ENCODE data around the gene SNCAIP. TPM values are rescaled to one million over a fixed set of nuclear protein-coding genes. Genes with fewer than 3 reads are reported as not detected.

The SNCAIP gene
- total and polyA plus RNA-seq, 7 experiments from 2014 or later: 0.17 TPM; not detected in 6

- ChIA-PET POLR2A (no interaction called here), CTCF (interaction anchor here (0.6 kb wide), 1 partner anchor 16 kb away, joined by 6 read pairs; no protein-coding TSS in a partner anchor)
Observed at GRCh38 chr5:122498163-122498562, 186.1 kb downstream of the SNCAIP start.

GRCh38 chr5:122499585-122499984 is 187.5 kb downstream of the SNCAIP start:
- Mint-ChIP-seq H3K27ac (no peak overlapping the region), H3K4me3 (no peak overlapping the region), H3K9me3 (peaks cover 0 to 1% (median 0%) of the 10 kb centered on the region in 11 donors), H3K36me3 (no peaks in the 10 kb centered on the region), H3K4me1 (no peaks in the 10 kb centered on the region), H3K27me3 (peaks cover 0 to 20% (median 7%) of the 10 kb centered on the region in 5 donors)
- ATAC-seq (no peak), DNase-seq (no peak)
- no peak overlapping the region for H3K27ac ChIP-seq (ENCODE audit: low read depth, low read length)
- no peaks in the 10 kb centered on the region for H3K4me1 ChIP-seq (ENCODE audit: control insufficient read depth in 2 of 2, insufficient read depth in 2 of 2, low read length in 2 of 2)
- intact Hi-C loops (cut with micrococcal nuclease): no loop called here
- CTCF ChIA-PET: no interaction called here
- H3K4me3 ChIP-seq (ENCODE audit: low read length): no peak overlapping the region
- no peaks in the 10 kb centered on the region for H3K36me3 ChIP-seq (ENCODE audit: control insufficient read depth in 2 of 3, insufficient read depth in 3 of 3, low read length in 3 of 3)
- POLR2A ChIA-PET: no interaction called here
- no peaks in the 10 kb centered on the region for H3K27me3 ChIP-seq (ENCODE audit: control insufficient read depth in 2 of 2, insufficient read depth in 2 of 2, low read length in 2 of 2)
- no peaks in the 10 kb centered on the region for H3K9me3 ChIP-seq (ENCODE audit: control insufficient read depth in 2 of 3, low read length in 3 of 3)

More at GRCh38 chr5:122498163-122498562, 186.1 kb downstream of the SNCAIP start:
- H3K36me3 ChIP-seq (ENCODE audit: control insufficient read depth in 2 of 3, insufficient read depth in 3 of 3, low read length in 3 of 3): no peaks in the 10 kb centered on the region
- Mint-ChIP-seq H3K27ac (no peak overlapping the region), H3K36me3 (no peaks in the 10 kb centered on the region), H3K4me3 (no peak overlapping the region), H3K27me3 (peaks cover 0 to 24% (median 7%) of the 10 kb centered on the region in 5 donors), H3K9me3 (peaks cover 0 to 2% (median 0%) of the 10 kb centered on the region in 11 donors), H3K4me1 (no peaks in the 10 kb centered on the region)
- DNase-seq (no peak), ATAC-seq (no peak)
- no peaks in the 10 kb centered on the region for H3K4me1 ChIP-seq (ENCODE audit: control insufficient read depth in 2 of 2, insufficient read depth in 2 of 2, low read length in 2 of 2)
- no peaks in the 10 kb centered on the region for H3K9me3 ChIP-seq (ENCODE audit: control insufficient read depth in 2 of 3, low read length in 3 of 3)
- no peaks in the 10 kb centered on the region for H3K27me3 ChIP-seq (ENCODE audit: control insufficient read depth in 2 of 2, insufficient read depth in 2 of 2, low read length in 2 of 2)
- intact Hi-C loops (cut with micrococcal nuclease): no loop called here
- H3K4me3 ChIP-seq (ENCODE audit: low read length): no peak overlapping the region
- H3K27ac ChIP-seq (ENCODE audit: low read depth, low read length): no peak overlapping the region

GRCh38 chr5:122500245-122501088 is 188.4 kb downstream of the SNCAIP start:
- Histone ChIP-seq H3K9me3 (ENCODE audit: control insufficient read depth in 2 of 3, low read length in 3 of 3) (no peaks in the 10 kb centered on the region), H3K4me3 (ENCODE audit: low read length) (no peak overlapping the region), H3K4me1 (ENCODE audit: control insufficient read depth in 2 of 2, insufficient read depth in 2 of 2, low read length in 2 of 2) (no peaks in the 10 kb centered on the region), H3K36me3 (ENCODE audit: control insufficient read depth in 2 of 3, insufficient read depth in 3 of 3, low read length in 3 of 3) (no peaks in the 10 kb centered on the region), H3K27ac (ENCODE audit: low read depth, low read length) (no peak overlapping the region), H3K27me3 (ENCODE audit: control insufficient read depth in 2 of 2, insufficient read depth in 2 of 2, low read length in 2 of 2) (no peaks in the 10 kb centered on the region)
- H3K27ac Mint-ChIP-seq: no peak overlapping the region
- DNase-seq: no peak
- no peak for ATAC-seq
- no peaks in the 10 kb centered on the region for H3K36me3 Mint-ChIP-seq
- CTCF ChIA-PET: no interaction called here
- POLR2A ChIA-PET: no interaction called here
- H3K9me3 Mint-ChIP-seq: peaks cover 0 to 1% (median 0%) of the 10 kb centered on the region in 11 donors
- H3K4me1 Mint-ChIP-seq: no peaks in the 10 kb centered on the region
- peaks cover 0 to 20% (median 7%) of the 10 kb centered on the region in 5 donors for H3K27me3 Mint-ChIP-seq
- intact Hi-C loops (cut with micrococcal nuclease): loop anchor here in 1 of 2 donors (2.0 to 5.0 kb wide), 2 partner anchors 502 to 872 kb away; no protein-coding TSS in a partner anchor
- no peak overlapping the region for H3K4me3 Mint-ChIP-seq

DNA sequence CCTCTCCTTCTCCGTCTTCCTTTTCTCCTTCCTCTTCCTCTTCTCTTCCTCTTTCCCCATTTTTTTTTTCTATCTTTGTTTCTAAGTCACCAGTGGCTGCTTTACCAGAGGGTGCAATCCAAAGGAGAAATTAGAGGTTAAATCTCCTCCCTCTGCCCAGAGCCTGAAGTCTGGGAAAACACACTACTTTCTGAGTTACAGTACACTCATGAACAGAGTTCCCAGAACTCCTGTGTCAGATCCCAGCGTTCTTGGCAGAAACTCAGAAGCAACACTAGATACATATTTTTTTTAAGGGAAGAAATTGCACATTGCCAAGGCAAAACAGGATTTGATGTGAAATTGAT is 189.0 kb downstream of the SNCAIP start:
- ChIA-PET CTCF (no interaction called here), POLR2A (no interaction called here)
- Mint-ChIP-seq H3K4me1 (no peaks in the 10 kb centered on the region), H3K27ac (no peak overlapping the region), H3K9me3 (peaks cover 0 to 1% (median 0%) of the 10 kb centered on the region in 11 donors), H3K4me3 (no peak overlapping the region), H3K27me3 (peaks cover 0 to 20% (median 9%) of the 10 kb centered on the region in 5 donors), H3K36me3 (no peaks in the 10 kb centered on the region)
- intact Hi-C loops (cut with micrococcal nuclease): loop anchor here in 1 of 2 donors (2.0 to 5.0 kb wide), 2 partner anchors 501 to 872 kb away; no protein-coding TSS in a partner anchor
- DNase-seq (no peak), ATAC-seq (no peak)
- Histone ChIP-seq H3K27me3 (ENCODE audit: control insufficient read depth in 2 of 2, insufficient read depth in 2 of 2, low read length in 2 of 2) (no peaks in the 10 kb centered on the region), H3K27ac (ENCODE audit: low read depth, low read length) (no peak overlapping the region), H3K9me3 (ENCODE audit: control insufficient read depth in 2 of 3, low read length in 3 of 3) (no peaks in the 10 kb centered on the region), H3K4me1 (ENCODE audit: control insufficient read depth in 2 of 2, insufficient read depth in 2 of 2, low read length in 2 of 2) (no peaks in the 10 kb centered on the region), H3K4me3 (ENCODE audit: low read length) (no peak overlapping the region), H3K36me3 (ENCODE audit: control insufficient read depth in 2 of 3, insufficient read depth in 3 of 3, low read length in 3 of 3) (no peaks in the 10 kb centered on the region)

DNA sequence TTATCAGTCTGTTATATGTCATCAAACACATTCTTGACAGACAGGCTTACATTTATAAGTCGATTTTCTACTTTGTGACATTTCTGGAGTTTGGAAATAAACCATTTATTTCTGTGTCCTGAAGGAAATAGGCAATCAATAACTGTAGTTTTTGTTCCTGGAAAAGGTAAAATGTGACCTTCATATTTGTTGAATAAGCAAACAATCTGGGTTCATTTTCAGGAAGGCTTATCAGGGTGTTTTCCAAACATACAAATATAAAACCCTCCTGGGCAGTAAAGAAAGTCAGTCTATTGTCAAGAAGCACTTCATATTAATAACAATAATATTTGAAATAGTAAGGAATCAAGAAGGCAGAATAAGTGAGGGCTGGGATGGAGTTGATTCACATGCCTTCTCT is 195.0 kb downstream of the SNCAIP start:
- Mint-ChIP-seq H3K4me3 (no peak overlapping the region), H3K27ac (no peak overlapping the region), H3K36me3 (no peaks in the 10 kb centered on the region), H3K27me3 (peaks cover 0 to 6% (median 0%) of the 10 kb centered on the region in 5 donors), H3K4me1 (no peaks in the 10 kb centered on the region), H3K9me3 (peaks cover 0 to 3% (median 0%) of the 10 kb centered on the region in 11 donors)
- no peaks in the 10 kb centered on the region for H3K4me1 ChIP-seq (ENCODE audit: control insufficient read depth in 2 of 2, insufficient read depth in 2 of 2, low read length in 2 of 2)
- intact Hi-C loops (cut with micrococcal nuclease): no loop called here
- POLR2A ChIA-PET: no interaction called here
- H3K4me3 ChIP-seq (ENCODE audit: low read length): no peak overlapping the region
- no peaks in the 10 kb centered on the region for H3K9me3 ChIP-seq (ENCODE audit: control insufficient read depth in 2 of 3, low read length in 3 of 3)
- H3K36me3 ChIP-seq (ENCODE audit: control insufficient read depth in 2 of 3, insufficient read depth in 3 of 3, low read length in 3 of 3): no peaks in the 10 kb centered on the region
- DNase-seq (no peak), ATAC-seq (no peak)
- no peak overlapping the region for H3K27ac ChIP-seq (ENCODE audit: low read depth, low read length)
- H3K27me3 ChIP-seq (ENCODE audit: control insufficient read depth in 2 of 2, insufficient read depth in 2 of 2, low read length in 2 of 2): no peaks in the 10 kb centered on the region
- CTCF ChIA-PET: no interaction called here

DNA sequence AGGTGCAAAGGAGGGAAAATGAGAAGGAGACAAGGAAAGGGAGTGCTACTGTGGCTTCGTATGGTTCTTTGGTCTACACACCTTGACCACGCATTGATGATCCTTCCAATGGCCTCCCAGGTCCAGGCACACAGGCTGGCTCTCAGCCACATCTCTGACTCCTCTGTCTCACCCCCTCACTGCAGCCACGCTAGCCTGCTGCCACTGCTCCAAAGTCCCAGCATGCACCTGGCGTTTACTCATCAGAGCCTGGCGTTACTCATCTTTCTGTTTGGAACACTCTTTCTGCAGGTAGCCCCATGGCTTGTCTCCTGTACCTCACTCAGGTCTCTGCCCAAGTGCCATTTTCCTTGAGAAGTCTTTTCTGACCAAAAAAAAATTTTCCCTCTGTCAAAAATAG is 195.5 kb downstream of the SNCAIP start:
- Histone ChIP-seq H3K27me3 (ENCODE audit: control insufficient read depth in 2 of 2, insufficient read depth in 2 of 2, low read length in 2 of 2) (no peaks in the 10 kb centered on the region), H3K27ac (ENCODE audit: low read depth, low read length) (no peak overlapping the region), H3K36me3 (ENCODE audit: control insufficient read depth in 2 of 3, insufficient read depth in 3 of 3, low read length in 3 of 3) (no peaks in the 10 kb centered on the region), H3K9me3 (ENCODE audit: control insufficient read depth in 2 of 3, low read length in 3 of 3) (no peaks in the 10 kb centered on the region), H3K4me3 (ENCODE audit: low read length) (no peak overlapping the region), H3K4me1 (ENCODE audit: control insufficient read depth in 2 of 2, insufficient read depth in 2 of 2, low read length in 2 of 2) (no peaks in the 10 kb centered on the region)
- CTCF ChIA-PET: no interaction called here
- Mint-ChIP-seq H3K27ac (no peak overlapping the region), H3K4me1 (no peaks in the 10 kb centered on the region), H3K4me3 (no peak overlapping the region), H3K27me3 (peaks cover 0 to 6% (median 0%) of the 10 kb centered on the region in 5 donors), H3K36me3 (no peaks in the 10 kb centered on the region), H3K9me3 (peaks cover 0 to 3% (median 0%) of the 10 kb centered on the region in 11 donors)
- intact Hi-C loops (cut with micrococcal nuclease): no loop called here
- ATAC-seq: no peak
- POLR2A ChIA-PET: no interaction called here
- no peak for DNase-seq

- Mint-ChIP-seq H3K36me3 (no peaks in the 10 kb centered on the region), H3K27me3 (peaks cover 0 to 3% (median 0%) of the 10 kb centered on the region in 5 donors), H3K27ac (no peak overlapping the region), H3K4me1 (no peaks in the 10 kb centered on the region), H3K9me3 (peaks cover 0 to 3% (median 0%) of the 10 kb centered on the region in 11 donors), H3K4me3 (no peak overlapping the region)
- ChIA-PET CTCF (no interaction called here), POLR2A (no interaction called here)
- Histone ChIP-seq H3K4me3 (ENCODE audit: low read length) (no peak overlapping the region), H3K27ac (ENCODE audit: low read depth, low read length) (no peak overlapping the region), H3K4me1 (ENCODE audit: control insufficient read depth in 2 of 2, insufficient read depth in 2 of 2, low read length in 2 of 2) (no peaks in the 10 kb centered on the region), H3K36me3 (ENCODE audit: control insufficient read depth in 2 of 3, insufficient read depth in 3 of 3, low read length in 3 of 3) (no peaks in the 10 kb centered on the region), H3K27me3 (ENCODE audit: control insufficient read depth in 2 of 2, insufficient read depth in 2 of 2, low read length in 2 of 2) (no peaks in the 10 kb centered on the region), H3K9me3 (ENCODE audit: control insufficient read depth in 2 of 3, low read length in 3 of 3) (no peaks in the 10 kb centered on the region)
- ATAC-seq: no peak
- intact Hi-C loops (cut with micrococcal nuclease): no loop called here
- DNase-seq: no peak
Observed at GRCh38 chr5:122508623-122509022, 196.6 kb downstream of the SNCAIP start.

All from naive thymus-derived CD4-positive, alpha-beta T cell (primary cell).